Fibroblast of peridontal ligament (primary cell): ENCODE measurements around the gene FBLN1.
A peak's percentile ranks its signal among the peaks of the same experiment; 100 is the strongest.
"Not testable (repeated sequence)": the region's sequence is repeated elsewhere in the genome, so short reads cannot be mapped to it uniquely, and the experiment has no call there.

Experiments
- DNase-seq: peaks from one replicate; pipeline ENCODE4 v3.0.0-alpha.2; 2010; ENCODE audit errors: extremely low read depth

The FBLN1 gene

DNA sequence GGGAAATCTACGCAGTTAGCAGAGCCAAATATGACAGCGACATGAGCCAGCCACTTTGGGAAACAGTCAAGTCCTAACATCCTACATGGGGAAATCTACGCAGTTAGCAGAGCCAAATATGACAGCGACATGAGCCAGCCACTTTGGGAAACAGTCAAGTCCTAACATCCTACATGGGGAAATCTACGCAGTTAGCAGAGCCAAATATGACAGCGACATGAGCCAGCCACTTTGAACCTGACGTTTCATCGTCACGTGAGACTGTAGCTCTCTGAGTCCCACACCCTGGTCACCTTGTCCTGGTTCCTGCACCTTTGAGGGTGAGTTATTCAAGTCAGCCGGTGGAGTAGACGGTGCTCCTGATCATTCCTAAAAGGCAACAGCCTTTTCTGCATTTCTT is 105.4 kb downstream of the FBLN1 start:
- not testable (repeated sequence) for DNase-seq

DNA sequence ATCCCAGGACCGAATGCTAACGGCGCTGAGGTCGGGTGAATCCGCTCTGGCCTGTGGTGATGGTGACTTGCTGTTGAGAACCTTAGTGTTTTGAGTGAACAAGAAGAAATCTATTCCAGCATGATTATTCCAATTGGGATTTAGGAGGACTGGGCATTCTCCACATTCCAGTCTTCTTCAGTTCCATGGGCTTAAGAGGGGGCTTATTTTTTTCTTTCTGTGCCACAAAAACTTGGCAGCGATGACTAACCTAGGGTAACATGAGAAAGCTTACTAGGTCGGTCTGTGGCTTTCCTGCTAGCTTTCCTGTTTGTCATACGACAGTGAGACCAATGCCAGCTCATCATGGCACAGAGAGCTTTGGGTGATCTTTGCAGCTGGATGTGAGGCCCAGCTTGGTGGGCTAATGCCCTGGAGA is 106.1 kb downstream of the FBLN1 start:
- peak; percentile 88 for DNase-seq

DNA sequence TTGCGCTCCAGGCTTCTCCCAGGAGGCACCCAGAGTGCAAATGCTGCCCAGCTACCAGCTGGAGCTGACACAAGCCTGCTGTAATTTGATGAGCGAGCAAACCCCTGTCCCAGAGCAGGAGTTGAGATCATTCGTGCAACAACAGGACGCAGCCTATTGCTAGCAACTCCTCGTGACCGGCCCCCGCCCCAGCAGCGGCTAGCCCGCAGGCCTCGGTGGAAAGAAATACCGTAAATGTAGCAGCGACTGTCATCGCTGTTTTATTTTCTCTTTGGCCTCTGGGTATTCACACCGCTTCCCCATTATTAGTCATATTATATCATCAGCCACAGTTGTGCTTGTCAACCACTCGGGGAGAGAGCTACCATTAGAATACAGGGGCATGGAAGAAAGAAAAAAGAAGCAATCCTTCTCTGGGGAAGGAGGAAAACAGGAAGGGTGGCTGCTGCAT is 109.8 kb downstream of the FBLN1 start:
- peak; percentile 93 for DNase-seq

DNA sequence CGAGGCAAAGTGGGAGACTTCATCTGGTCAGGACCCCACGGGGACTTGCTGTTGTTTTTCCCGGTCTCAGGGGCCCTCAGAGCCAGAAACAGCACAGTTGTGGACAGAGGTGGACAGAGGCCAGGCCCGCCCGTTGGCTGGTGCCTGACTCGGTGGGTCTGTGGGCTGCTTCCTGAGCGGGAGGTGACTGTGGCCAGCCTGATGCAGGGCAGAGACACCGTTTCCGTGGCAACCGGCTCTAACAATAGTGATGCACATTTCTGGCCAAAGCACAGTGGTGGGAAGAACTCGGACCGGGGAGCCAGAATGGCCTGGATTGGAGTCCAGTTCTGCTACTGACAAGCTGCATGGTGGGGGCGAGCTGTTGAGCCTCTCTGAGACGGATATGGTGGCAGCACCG is 110.3 kb downstream of the FBLN1 start:
- DNase-seq = peak; percentile 34

DNA sequence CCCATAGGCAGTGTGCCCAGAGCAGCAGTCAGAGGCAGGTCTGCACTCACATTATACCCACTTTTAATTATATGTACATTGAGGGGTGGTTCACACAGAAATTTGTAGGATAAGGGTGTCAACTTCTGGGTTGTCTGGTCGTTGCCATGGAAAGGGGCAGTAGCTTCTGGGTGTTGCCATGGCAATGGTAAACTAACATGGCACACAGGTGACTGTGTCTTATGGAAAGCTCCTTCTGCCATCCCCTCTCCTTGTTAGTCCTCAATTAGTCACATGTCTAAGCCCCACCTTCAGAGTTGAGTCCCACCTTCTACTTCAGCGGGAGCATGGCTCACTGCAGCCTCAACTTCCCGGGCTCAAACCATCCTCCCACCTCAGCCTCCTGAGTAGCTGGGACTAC is 112.7 kb downstream of the FBLN1 start:
- no peak for DNase-seq

DNA sequence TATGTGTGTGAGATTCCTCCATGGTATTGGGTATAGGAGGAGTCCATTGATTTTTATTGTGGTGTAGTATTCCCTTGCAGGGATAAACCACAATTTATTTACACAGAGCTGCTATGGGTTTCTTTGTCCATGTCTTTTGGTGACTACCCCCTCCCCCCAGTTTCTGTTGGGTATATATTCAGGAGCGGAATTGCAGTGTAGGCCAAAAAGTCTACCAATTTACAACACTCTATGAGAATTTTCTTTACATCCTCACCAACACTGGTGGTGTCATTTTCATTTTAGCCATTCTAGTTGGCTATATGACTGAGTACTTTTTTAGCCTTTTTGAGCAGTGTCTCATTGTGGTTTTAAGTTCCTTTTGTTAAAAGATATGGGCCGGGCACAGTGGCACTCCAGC is 113.7 kb downstream of the FBLN1 start:
- no peak for DNase-seq

DNA sequence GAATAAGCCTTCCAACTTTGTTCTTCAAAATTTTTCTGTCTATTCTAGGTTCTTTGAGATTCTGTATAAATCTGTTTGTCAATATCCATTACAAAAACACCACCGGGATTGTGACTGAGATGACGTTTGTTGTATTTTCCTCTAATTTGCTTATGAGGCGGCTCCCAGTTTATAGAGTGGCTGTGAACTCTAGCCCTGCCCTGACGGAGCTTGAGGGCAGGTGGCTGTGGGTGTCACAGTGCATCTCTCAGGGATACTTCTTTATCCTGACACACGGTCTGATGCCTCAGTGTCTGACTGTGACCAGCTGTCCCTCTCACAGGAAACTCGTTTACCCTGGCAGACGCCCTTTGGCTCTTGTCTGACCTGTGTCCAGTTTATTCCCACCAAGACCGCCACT is 115.3 kb downstream of the FBLN1 start:
- DNase-seq = no peak

DNA sequence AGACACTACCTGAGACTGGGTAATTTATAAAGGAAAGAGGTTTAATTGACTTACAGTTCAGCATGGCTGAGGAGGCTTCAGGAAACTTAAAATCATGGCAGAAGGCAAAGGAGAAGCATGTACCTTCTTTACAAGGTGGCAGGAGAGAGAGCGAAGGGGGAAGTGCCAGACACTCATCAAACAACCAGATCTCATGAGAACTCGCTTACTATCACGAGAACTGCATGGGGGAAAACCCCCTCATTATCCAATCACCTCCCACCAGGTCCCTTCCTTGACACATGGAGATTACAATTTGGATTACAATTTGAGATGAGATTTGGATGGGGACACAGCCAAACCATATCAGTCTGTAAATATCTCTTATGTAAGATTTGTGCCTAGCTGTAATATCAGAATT is 118.0 kb downstream of the FBLN1 start:
- no peak for DNase-seq

DNA sequence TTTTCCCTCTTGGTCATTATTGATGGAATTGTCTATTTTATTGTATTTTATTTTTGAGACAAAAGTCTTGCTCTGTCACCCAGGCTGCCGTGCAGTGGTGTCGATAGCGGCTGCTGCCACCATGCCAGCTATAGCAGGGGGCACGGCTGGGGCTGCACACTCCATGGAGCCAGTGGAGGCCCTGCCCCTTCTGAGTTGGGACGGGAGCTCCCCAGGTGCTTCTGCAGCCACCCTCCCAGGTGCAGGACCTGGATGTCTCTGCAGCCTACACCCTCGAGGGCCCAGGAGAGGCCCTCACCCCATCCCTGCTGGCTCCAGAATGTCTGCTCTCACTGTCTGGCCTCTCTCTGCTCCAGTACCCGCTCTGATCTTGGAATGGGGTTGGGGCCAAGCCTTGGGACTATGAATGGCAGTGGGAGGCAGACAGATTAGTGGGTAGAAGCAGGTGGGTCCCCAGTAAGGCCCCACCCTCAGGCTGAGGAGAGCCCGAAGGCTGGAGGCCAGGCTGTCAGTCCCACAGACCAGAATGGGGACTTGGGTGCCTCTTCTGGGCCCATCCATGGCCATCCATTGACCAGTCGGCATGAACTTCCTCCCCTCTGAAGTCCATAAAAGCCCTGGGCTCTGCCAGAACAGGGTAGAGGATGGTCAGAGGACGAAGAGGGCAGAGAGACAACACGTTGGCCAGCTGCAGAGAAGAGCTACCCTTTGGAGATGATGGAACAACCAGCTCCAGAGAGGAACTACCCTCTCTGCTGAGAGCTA is 119.3 kb downstream of the FBLN1 start:
- no peak for DNase-seq

DNA sequence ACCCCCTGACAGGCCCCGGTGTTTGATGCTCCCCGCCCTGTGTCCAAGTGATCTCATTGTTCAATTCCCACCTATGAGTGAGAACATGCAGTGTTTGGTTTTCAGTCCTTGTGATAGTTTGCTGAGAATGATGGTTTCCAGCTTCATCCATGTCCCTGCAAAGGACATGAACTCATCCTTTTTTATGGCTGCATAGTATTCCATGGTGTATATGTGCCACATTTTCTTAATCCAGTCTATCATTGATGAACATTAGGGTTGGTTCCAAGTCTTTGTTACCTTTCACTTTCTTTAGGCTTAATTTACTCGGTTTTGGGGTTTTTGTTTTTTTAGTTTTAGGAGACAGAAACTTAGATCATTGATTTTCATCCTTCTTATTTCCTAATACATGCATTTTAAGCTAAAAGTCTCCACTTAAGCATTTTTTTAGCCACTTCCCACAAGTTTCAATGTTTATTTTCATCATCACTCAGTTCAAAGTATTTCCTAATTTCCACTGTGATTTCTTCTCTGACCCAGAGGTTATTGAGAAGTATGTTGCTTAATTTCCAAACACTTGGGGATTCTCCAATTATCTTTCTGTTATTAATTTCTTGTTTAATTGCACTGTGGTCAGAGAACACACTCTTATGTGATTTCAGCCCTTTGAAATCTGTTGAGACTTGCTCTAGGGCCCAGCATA is 120.9 kb downstream of the FBLN1 start:
- DNase-seq = not testable (repeated sequence)

DNA sequence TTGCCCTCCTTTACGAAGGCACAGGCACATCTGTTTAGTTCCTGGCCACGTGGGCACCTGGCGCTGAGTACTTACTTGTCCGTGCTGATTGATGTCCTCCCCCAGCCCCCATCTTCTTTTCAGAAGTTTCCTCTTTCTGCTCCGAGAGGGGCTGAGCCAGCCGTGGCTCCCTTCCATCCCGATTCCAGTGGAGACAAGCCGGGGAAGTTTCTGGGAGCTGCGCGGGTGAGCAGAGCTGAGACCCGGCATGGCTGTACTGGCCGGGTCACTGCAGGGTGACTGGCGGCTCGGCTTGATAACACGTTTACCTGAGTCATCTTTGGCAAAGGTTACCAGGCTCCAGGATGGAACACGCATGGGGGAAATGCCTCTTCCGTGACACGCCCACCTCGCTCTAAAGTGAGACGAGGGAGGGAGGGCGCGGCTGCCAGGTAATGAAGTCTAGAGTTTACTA is 123.5 kb downstream of the FBLN1 start:
- DNase-seq = no peak

DNA sequence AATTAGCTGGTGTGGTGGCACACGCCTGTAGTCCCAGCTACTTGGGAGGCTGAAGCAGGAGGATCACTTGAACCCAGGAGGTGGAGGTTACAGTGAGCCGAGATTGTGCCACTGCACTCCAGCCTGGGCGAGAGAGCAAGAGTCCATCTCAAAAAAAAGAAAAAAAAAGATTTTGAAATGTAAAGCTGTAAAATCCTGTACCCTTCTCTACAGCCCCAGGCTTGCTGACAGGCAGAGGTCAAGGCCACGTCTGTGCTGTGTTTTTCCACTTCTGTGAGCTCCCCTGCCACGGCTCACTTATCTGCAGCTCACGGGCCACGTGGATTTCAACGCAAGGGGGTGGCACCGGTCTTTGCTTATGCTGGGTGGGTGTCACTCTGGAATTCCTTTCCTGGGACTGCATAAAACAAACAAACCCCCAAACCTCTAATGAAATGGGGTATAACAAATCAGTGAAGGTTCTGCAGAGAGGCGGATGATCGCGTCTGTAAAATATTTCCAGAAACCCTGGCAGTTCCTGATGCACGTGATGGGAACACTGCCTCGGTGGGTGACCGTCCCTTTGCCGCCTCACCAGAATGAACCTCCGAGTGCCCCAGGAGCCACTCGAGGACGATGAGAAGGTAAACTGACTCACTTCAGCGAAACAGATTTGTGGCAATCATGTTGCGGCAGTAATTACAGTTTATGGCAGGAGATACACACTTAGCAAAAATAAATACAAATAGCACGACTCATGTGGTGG is 125.0 kb downstream of the FBLN1 start:
- no peak for DNase-seq

DNA sequence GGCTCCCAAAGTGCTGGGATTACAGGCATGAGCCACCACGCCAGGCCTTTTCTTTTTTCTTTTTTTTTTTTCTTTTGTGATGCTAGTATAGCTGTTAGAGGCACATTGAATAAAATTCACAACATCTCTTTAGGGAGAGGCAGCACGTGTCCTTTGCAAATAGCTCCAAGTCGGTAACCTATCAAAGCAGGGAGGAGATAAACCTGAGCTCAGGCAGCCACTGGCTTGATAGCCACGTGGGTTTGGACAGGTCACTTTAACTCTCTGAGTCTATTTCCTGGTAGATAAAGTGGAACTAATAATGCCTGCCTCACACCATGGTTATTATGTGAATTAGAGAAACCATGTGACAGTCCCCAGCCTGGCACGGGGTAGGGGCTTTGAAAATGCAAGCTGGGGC is 125.8 kb downstream of the FBLN1 start:
- no peak for DNase-seq

DNA sequence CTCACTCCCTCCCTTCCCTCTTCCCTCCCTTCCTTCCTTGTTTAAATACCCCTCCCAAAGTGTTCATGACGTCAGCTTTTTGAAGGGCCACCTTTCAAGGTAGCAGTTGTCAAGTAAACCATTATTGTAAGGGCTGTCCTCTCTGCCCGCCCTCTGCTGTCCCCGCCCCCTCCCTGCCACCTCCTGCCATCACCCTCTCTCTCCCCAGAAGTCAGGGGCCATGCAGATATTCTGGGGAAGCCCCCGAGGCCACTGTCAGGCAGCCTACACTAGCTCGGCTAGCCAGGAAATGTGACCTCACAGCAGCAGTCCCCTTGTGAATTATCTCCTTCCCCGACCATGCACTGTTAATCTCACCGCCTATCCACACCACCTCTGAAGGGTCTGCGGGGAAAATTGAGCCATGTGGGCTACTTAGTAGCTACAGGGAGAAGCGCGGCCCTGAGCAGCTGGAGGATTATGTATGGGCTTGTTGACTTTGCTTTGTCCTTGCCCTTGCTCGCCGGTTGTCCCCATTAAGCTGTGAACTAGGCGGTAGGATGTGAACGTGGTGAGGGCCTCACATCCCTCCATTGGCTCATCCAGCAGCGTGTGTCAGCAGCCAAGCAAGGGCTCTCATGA is 126.9 kb downstream of the FBLN1 start:
- no peak for DNase-seq

DNA sequence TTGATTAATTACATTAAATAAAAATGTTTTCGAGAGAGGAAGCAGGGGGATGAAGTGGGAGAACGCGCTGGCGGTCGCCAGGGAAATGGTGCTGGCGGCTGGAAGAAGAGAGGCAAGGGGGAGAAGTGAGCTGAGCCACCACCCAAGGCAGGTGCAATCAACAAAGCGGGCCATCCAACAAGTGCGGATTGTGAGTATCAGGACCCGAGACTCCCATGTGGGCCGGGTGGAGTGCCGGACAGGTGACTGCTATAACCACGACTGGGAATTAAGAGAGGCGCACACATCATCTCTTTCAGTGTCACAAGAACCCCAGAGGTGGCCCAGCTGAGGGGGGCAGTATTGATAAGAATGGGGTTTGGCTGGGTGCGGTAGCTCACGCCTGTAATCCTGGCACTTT is 127.8 kb downstream of the FBLN1 start:
- DNase-seq = no peak

DNA sequence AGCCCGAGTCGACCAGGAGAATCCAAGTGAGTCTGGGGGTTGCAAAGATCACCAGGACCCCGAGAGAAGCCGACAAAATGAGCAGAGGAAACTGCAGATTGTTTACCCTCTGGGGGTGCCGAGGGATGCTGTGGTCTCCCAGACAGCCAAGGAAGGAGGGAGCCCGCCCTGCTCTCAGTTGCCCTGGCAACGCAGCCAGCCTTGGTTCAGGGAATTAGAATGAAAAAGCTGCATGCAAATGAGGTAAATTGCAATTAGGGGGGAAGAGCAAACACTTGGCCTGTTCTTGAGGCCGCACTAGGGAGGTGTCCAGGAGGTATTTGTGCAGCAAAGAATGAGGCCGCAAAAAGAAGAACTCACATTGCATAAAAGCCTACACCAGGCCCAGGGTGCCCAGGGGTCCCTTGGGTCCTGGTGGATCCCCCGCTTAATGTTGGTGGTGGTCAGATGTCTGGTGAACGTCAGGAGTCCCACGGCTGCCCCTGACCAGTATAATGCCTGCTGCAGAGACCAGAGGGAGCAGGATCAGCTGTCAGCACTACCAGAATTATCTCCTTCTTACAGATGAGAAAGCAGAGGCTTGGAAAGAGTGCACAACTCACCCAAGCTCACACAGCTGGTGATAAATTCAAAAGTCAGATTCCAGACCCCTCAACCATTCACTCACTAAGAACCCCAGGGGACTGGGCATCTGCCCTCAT is 128.6 kb downstream of the FBLN1 start:
- no peak for DNase-seq

DNA sequence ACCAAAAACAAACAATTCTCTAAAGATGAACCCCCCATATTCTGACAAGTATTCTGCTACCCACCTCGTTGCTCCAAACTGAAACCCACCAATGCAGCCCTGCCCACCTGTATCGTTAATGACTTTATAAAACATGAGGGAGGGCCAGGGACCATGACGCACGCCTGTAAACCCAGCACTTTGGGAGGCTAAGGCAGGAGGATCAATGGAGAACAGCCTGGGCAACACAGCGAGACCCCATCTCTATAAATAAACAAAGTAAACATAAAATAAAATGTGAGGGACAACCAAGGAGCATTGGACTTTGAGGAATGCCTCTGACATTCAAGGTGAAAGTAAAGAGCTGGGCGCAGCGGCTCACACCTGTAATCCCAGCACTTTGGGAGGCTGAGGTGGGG is 129.2 kb downstream of the FBLN1 start:
- no peak for DNase-seq

DNA sequence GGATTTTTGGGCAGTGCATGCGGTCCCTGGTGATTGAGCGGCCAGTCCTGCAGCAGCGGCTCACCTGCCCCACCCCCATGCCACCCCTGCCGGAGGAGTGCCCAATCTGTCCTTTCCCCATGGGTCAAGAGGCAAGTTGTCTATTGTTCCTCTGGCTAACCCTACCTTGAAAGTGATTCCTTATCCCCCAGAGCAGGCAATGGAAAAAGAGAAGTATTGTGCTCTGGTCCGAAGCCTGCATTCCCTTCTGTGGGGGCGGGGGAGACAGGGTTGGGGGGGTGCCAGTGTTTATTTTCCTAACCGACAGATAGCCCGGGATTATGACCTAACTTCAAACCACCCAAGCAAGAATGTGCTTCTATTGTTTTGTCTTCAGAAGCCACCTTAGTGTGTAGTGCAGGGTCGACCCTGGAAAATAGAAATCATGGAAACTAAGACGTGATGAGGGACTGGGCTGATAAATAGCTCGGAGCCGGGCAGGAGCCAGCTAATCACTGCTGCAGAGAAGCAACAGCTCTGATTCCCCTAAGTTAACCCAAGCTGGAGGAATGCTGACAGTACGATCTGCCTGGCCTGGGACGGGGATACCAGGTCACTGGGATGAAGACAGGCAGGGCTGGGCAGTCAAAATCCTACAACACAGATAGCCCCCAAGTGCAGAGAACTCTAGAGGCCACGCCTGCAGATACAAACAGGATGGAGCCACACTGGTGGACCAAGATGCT is 130.3 kb downstream of the FBLN1 start:
- DNase-seq = no peak

DNA sequence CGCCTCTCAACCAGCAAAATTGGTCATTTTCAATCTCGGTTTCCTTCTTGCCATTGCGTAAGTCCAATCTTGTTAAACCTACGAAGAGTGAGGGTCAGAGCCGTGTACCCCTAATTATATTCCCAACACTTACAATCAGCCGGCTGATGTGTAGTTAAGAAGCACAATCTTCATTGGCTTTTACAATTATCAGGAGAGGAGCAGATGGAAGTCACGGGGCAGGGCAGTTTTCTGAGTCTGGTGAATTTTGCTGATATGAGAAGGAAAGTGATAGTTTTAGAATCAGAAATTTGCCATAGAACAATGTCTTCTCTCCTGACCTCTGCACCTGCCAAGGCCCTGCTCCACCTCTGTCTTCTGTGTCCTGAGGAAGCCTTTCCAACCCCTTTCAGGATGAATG is 134.0 kb downstream of the FBLN1 start:
- DNase-seq = no peak

DNA sequence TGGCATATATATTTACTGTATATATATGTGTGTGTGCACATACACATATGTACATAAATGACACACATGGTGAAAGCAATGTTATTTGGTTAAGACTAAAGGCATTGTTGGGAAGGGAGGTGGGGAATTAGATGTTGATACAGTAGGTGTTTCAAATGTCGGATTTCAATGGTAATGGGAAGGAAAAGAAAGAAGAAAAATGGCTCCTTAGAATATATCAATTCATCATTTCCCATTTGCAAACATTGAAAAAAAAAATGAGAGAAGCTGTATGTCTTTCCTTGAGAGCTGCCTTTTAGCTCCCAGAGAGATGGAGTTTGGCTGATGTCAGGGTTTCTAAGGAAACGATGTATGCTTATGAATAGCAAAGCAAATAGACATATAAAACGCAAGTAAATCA is 135.5 kb downstream of the FBLN1 start:
- DNase-seq = no peak
